Ovary (tissue), 3 donors: ENCODE data around the gene PGAP6.

Experiments
- POLR2A ChIP-seq: fragments of 450-650 bp; IDR thresholded peaks from one replicate; pipeline ENCODE4 v1.6.1; 2017; ENCODE audit warnings: antibody characterized with exemption, mild to moderate bottlenecking, moderate library complexity
- TF ChIP-seq, protein P1 (sequence below), 3 donors: fragments of 450-650 bp in 2 of 3; fragments of 200-600 bp in 1 of 3; IDR thresholded peaks; one replicate each; pipeline versions ENCODE4 v1.5.1 to v1.8.0; 2016 to 2022; ENCODE audit warnings: antibody characterized with exemption in 3 of 3, mild to moderate bottlenecking in 1 of 3
- donor health status: DM: no; HTN: no; CAD: no.

DNA sequence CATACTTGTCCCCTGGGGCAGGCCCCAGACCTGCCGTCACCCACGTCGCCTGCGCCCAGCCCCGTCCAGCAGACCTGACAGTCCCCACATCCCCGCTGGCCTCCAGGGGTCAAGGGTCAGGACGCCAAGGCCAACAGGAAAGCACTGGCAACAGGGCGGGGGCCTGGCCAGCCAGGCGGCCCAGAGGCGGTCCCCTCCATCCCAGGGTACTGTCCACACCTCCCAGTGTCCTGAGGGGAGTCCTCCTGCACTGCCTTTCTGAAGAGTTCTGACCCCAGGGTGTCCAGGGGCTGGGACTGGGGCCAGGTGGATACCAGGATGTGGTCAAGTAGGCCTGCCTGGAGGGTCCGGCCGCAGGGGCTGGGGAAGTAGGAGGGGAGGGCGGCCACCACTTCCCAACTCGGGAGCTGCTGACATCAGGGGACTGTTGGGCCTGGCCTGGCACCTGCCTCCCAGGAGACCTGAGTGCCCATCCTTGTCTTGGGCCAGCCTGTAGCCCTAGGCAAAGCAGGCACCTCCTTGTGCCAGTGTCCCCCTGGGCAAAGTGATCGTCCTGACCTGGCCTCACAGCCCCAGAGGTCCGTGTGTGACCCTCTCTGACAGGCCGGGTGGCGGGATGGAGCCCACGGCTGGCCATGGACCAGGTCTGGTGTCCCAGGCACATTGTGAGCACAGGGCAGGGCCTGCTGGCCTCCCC is 22.6 kb downstream of the PGAP6 start:
- TF ChIP-seq, protein P1, sequence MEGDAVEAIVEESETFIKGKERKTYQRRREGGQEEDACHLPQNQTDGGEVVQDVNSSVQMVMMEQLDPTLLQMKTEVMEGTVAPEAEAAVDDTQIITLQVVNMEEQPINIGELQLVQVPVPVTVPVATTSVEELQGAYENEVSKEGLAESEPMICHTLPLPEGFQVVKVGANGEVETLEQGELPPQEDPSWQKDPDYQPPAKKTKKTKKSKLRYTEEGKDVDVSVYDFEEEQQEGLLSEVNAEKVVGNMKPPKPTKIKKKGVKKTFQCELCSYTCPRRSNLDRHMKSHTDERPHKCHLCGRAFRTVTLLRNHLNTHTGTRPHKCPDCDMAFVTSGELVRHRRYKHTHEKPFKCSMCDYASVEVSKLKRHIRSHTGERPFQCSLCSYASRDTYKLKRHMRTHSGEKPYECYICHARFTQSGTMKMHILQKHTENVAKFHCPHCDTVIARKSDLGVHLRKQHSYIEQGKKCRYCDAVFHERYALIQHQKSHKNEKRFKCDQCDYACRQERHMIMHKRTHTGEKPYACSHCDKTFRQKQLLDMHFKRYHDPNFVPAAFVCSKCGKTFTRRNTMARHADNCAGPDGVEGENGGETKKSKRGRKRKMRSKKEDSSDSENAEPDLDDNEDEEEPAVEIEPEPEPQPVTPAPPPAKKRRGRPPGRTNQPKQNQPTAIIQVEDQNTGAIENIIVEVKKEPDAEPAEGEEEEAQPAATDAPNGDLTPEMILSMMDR (IDR thresholded peaks at IDR 0.05): no peak
- TF ChIP-seq POLR2A: no peak
